ENCODE data around the gene ABI1.

Gene ABI1

DNA sequence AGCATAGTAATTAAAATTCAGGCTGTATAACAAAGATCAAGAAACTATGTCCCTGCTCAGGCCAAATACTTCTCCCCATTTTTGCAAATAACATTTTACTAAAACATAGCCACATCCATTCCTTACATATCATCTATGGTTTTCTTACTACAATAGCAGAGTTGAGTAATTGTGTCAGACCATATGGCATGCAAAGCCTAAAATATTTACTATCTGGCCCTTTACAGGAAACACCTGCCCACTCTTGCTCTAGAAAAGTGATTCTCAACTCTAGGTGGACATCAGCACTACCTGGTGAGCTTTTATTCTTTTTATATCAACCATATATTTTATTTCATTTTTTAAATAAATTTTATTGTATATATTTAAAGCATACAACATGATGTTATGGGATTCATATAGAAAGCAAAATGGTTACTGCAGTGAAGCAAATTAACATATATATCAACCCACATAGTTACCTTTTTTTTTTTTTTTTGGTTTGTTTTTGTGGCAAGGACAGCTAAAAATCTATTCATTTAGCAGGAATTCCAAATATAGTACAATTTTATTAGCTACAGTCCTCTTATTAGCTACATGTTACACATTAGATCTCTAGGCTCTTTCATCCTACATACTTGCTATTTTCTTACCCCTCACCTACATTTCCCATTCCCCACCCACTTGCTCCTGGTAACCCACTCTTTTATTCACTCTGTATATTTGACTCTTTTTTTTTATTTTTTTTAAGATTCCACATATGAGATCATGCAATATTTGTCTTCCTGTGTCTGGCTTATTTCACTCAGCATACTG, 19.6 kb downstream of the ABI1 start:
- DNase-seq (ENCODE audit: low read depth in 1 of 2, low spot score in 1 of 2), result no peak
- in situ Hi-C loops (cut with HindIII; ENCODE audit: low pct_unique_long_range_greater_than_20kb, low sequenced_read_pairs), result no loop called here
- no peak for TF ChIP-seq JUND (IDR thresholded peaks at IDR 0.05; ENCODE audit: low read depth)

DNA sequence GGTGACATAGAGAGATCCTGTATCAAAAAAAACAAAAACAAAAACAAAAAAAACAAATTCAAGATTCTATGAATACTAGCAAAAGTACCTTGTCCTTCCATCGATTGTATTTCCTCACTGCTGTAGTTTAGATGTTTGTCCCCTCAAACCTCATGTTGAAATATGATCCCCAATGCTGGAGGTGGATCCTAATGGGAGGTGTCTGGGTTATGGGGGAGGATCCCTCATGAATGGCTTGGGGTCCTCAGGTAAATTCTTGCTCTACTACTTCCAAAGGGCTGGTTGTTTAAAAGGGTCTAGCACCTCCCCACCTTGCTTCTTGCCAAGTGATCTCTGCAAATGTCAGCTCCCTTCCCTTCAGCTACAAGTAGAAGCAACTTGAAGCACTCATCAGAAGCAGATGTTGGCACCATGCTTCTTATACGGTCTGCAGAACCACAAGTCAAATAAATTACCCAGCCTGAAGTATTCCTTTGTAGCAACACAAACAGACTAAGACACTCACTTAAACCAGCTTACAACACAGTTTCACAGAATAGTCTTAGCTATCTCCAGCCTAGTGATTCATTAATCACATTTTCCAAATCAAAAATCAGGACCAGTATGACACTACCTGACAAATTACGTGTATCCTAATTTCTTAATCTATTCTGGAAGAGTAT, 20.7 kb downstream of the ABI1 start:
- TF ChIP-seq JUND (IDR thresholded peaks at IDR 0.05; ENCODE audit: low read depth), result no peak
- in situ Hi-C loops (cut with HindIII; ENCODE audit: low pct_unique_long_range_greater_than_20kb, low sequenced_read_pairs), result no loop called here
- DNase-seq (ENCODE audit: low read depth in 1 of 2, low spot score in 1 of 2), result no peak

- in situ Hi-C loops (cut with HindIII; ENCODE audit: low pct_unique_long_range_greater_than_20kb, low sequenced_read_pairs), result no loop called here
- no peak for DNase-seq (ENCODE audit: low read depth in 1 of 2, low spot score in 1 of 2)
- no peak for TF ChIP-seq JUND (IDR thresholded peaks at IDR 0.05; ENCODE audit: low read depth)
Measured at GRCh38 chr10:26837139-26837538, 23.6 kb downstream of the ABI1 start.

DNA sequence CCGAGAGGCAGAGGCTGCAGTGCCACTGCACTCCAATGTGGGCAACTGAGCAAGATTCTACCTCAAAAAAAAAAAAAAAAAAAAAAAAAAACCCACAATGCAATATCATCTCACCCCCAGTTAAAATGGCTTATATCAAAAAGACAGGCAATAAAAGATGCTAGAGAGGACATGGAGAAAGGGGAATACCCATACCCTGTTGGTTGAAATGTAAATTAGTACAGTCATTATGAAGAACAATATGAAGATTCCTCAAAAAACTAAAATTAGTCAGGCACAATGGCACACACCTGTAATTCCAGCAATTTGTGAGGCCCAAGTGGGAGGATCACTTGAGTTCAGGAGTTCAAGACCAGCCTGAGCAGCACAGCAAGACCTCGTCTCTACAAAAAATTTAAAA, 25.7 kb downstream of the ABI1 start:
- in situ Hi-C loops (cut with HindIII; ENCODE audit: low pct_unique_long_range_greater_than_20kb, low sequenced_read_pairs), result no loop called here
- no peak for TF ChIP-seq JUND (IDR thresholded peaks at IDR 0.05; ENCODE audit: low read depth)
- DNase-seq (ENCODE audit: low read depth in 1 of 2, low spot score in 1 of 2), result no peak

DNA sequence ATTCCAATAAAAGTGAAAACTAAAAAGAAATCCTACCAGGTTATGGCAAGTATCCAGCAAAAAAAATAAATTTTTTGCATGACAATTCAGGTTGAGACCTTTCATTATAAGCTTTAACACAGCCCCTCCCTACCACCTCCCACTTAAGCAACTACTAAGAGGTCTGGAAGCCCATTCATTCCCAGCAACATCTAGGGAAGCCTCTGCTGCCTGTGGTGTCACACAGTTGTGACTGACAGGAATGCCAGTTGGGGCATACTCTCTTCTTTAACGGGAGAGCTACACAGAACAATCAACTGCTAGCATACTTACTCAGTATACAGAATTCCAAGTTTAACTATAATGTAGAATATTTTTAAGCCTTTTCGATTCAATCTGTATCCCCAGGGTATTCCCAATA, 27.8 kb downstream of the ABI1 start:
- DNase-seq (ENCODE audit: low read depth in 1 of 2, low spot score in 1 of 2), result no peak

DNA sequence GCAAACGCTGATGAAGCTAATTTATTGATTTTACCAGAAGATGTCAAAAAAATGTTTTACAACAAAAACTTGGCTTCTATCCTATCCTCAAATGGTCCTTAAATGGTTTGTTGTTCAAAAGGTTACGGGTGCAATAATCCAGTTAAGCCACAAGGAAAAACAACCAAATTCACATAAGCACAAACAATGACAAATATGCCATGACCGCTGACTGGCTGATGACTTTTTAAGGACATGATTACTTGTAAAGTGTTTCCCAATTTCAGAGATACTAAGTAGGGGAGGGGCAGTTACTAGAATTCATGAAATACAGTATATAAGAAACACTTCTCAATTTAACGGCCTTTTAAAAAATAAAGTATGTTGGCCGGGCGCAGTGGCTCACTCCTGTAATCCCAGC, 28.8 kb downstream of the ABI1 start:
- no peak for TF ChIP-seq JUND (IDR thresholded peaks at IDR 0.05; ENCODE audit: low read depth)
- in situ Hi-C loops (cut with HindIII; ENCODE audit: low pct_unique_long_range_greater_than_20kb, low sequenced_read_pairs), result no loop called here
- DNase-seq (ENCODE audit: low read depth in 1 of 2, low spot score in 1 of 2), result no peak

More for the DNA sequence above, 27.8 kb downstream of the ABI1 start:
- in situ Hi-C loops (cut with HindIII; ENCODE audit: low pct_unique_long_range_greater_than_20kb, low sequenced_read_pairs), result no loop called here
- TF ChIP-seq JUND (IDR thresholded peaks at IDR 0.05; ENCODE audit: low read depth), result no peak

- DNase-seq (ENCODE audit: low read depth in 1 of 2, low spot score in 1 of 2), result no peak
- in situ Hi-C loops (cut with HindIII; ENCODE audit: low pct_unique_long_range_greater_than_20kb, low sequenced_read_pairs), result no loop called here
- TF ChIP-seq JUND (IDR thresholded peaks at IDR 0.05; ENCODE audit: low read depth), result no peak
Measured at GRCh38 chr10:26829810-26830515, 30.8 kb downstream of the ABI1 start.

- no peak for DNase-seq (ENCODE audit: low read depth in 1 of 2, low spot score in 1 of 2)
- in situ Hi-C loops (cut with HindIII; ENCODE audit: low pct_unique_long_range_greater_than_20kb, low sequenced_read_pairs), result no loop called here
- TF ChIP-seq JUND (IDR thresholded peaks at IDR 0.05; ENCODE audit: low read depth), result no peak
Measured at GRCh38 chr10:26824015-26824690, 36.6 kb downstream of the ABI1 start.

DNA sequence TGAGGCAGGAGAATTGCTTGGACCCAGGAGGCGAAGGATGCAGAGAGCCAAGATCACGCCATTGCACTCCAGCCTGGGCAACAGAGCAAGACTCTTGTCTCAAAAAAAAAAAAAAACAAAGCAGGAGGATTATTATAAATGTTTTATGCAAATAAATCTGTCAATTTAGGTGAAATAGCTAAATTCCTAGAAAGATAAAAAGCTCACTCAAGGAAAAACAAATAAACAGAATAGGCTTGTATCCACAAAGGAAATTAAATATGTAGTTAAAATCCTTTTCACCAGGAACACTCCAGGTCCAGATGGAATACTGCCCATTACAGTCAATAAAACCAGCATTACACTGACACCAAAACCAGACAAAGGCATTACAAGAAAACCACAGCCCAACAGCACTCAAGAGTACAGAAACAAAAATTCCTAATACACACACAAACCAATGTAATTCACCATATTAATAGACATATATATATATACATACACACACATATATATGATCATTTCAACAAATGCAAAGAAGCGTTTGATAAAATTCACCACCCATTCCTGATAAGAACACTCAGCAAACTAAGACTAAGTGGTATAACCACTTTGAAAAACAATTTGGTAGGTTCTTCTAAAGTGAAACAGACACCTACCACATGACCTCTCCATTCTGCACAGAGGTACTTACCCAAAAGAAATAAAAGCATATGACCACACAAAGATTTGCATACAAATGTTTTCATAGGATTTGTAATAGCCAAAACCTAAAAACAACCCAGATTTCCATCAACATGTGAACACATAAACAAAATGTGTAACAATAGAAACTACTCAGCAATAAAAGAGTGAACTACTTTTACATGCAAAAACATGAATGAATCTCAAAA, 38.8 kb downstream of the ABI1 start:
- no peak for DNase-seq (ENCODE audit: low read depth in 1 of 2, low spot score in 1 of 2)
- in situ Hi-C loops (cut with HindIII; ENCODE audit: low pct_unique_long_range_greater_than_20kb, low sequenced_read_pairs), result no loop called here
- TF ChIP-seq JUND (IDR thresholded peaks at IDR 0.05; ENCODE audit: low read depth), result no peak

- DNase-seq (ENCODE audit: low read depth in 1 of 2, low spot score in 1 of 2), result no peak
- in situ Hi-C loops (cut with HindIII; ENCODE audit: low pct_unique_long_range_greater_than_20kb, low sequenced_read_pairs), result no loop called here
- no peak for TF ChIP-seq JUND (IDR thresholded peaks at IDR 0.05; ENCODE audit: low read depth)
Measured at GRCh38 chr10:26815500-26815899, 45.3 kb downstream of the ABI1 start.

GRCh38 chr10:26810435-26811026, 50.2 kb downstream of the ABI1 start:
- DNase-seq (ENCODE audit: low read depth in 1 of 2, low spot score in 1 of 2), result no peak
- in situ Hi-C loops (cut with HindIII; ENCODE audit: low pct_unique_long_range_greater_than_20kb, low sequenced_read_pairs), result no loop called here
- TF ChIP-seq JUND (IDR thresholded peaks at IDR 0.05; ENCODE audit: low read depth), result no peak

Measured in T47D (cell line).